ENCODE measurements around the gene FOXN3.

GRCh38 chr14:89427426-89428172 lies 10.6 kb upstream of the FOXN3 start:
- TF ChIP-seq CTCF (IDR thresholded peaks at IDR 0.05 in 8 of 11, conservative IDR thresholded peaks at IDR 0.05 in 3 of 11) = no peak
- TF ChIP-seq POLR2A (IDR thresholded peaks at IDR 0.05) = no peak
